GM12891 (cell line): Measurements from ENCODE around the gene ACSM6.

Source experiments
- POLR2A ChIP-seq: IDR thresholded peaks from 2 replicates; pipeline ENCODE4 v1.6.1; 2011; ENCODE audit warnings: low read depth, low read length, control low read depth
- POLR2AphosphoS5 ChIP-seq: IDR thresholded peaks from 2 replicates; pipeline ENCODE4 v1.6.1; 2011; ENCODE audit warnings: low read depth, low read length, control low read depth
- POU2F2 ChIP-seq: IDR thresholded peaks from 2 replicates; pipeline ENCODE4 v1.6.1; 2011; ENCODE audit warnings: low read depth, mild to moderate bottlenecking, control low read depth, low read length, moderate library complexity
- SPI1 ChIP-seq: IDR thresholded peaks from 2 replicates; pipeline ENCODE4 v1.6.1; 2011; ENCODE audit warnings: low read depth, low read length, control low read depth
- TAF1 ChIP-seq: IDR thresholded peaks from 2 replicates; pipeline ENCODE4 v1.6.1; 2011; ENCODE audit warnings: low read depth, low read length, control low read depth

DNA sequence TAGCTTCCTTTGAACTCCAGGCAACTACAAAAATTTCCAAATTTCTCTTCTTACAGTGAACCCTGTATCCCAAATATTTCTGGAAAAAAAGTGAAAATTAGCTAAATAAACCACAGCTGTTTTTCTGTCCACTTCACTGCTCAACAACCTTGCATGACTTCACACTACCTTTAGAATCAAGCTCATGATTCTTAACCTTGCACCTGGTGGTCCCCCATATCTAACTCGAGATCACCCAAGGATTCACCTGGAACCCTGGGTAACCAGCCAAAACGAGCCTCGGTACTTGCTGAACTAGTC is 49.2 kb downstream of the ACSM6 start:
- TF ChIP-seq POLR2A (no peak), SPI1 (no peak), TAF1 (no peak), POLR2AphosphoS5 (no peak), POU2F2 (no peak)
